Measurements from ENCODE around the gene JARID2.

GRCh38 chr6:15326067-15326614 lies 80.3 kb downstream of the JARID2 start:
- no peak for TF ChIP-seq CTCF (conservative IDR thresholded peaks at IDR 0.05 in 1 of 2, IDR thresholded peaks at IDR 0.05 in 1 of 2; ENCODE audit: extremely low read depth in 1 of 2, insufficient read depth in 1 of 2, low read depth in 1 of 2, low read length in 2 of 2)
- TF ChIP-seq EZH2 (IDR thresholded peaks at IDR 0.05; ENCODE audit: borderline replicate concordance, low read length) = no peak

Measured in mammary epithelial cell (primary cell).